Fibroblast of skin of right biceps (primary cell): ENCODE results near the gene BDKRB2.

ENCODE experiments used
- DNase-seq: peaks from one replicate; pipeline ENCODE4 v3.0.0-alpha.2; 2013

The BDKRB2 gene

DNA sequence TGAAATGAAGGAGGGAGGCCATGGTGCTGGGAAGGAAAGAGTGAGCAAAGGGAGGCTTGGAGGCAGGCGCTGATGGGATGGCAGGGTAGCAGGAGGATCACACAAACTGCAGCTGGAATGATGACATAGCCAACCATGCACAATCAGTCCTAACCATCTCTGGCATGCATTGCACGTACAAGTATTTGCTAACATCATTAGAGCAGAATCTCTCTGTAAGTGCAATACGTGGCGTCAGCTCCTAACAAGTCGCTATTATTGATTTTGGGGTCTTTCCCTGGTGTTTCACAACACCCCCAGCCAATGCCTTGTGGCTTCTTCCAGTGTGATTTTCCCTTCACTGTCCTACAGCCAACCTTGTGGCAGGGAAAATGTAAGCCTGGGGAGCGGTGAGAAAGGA, 69.9 kb downstream of the BDKRB2 start:
- peak; percentile 90 for DNase-seq

DNA sequence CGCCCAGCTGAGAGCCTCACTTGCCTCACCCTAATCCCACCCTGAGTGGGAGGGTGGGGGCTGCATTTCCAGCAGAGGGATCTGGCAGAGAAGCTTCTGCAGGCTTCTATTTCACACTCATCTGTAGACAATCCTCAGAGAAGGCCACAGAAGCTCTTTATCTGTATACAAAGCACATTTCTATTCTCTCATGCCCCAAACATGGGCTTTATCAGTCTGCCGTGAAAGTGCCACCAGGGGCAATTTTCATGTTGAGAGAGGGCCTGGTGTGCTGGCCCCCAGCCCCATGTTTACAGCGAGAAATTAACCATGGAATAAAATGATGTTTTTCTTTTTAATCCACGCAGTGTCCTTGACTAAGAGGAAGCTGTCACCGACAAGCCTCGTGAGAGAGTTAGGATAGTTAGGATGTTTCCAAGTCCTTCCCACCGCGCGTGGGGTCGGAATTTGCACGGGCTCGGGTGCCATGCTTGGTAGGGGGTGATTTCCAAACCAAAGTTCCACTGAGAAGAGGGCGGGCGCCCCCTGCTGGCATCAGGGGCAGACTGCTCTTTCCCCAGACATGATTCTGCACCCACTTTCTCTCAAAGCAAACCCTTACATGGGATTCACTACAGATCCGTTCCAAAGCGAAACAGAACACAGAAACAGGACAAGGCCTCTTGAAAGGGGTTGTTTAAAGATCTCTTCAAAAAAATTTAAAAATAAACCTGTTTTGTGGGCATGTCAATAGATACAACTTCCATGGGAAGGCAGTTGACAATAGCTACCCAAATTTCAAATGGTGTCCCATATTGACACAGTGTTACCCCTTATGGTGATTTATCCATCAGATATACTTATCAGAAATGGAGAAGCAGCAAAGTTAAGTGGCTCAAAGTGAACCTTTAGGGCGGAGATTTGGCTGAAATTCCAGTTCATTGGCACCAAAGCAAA, 70.8 kb downstream of the BDKRB2 start:
- DNase-seq = peak; percentile 78

DNA sequence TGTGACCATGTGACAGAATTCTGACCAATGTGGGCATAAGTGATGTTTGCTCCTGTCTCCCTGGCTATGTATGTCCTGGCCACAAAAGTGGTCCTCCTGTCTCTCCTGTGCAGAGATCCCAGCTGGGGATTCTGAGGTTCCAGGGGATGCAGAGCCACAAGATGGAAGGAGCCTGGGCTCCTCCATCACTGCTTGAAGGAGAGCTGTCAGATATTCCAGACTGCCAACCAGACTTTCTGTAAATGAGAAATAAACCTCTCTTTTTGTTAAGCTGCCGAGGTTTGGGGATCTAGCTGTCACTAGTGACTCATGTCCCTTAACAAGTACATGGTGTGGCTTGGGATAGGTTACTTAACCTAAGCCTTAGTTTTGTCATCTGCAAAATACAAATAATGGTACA, 73.3 kb downstream of the BDKRB2 start:
- DNase-seq = no peak

DNA sequence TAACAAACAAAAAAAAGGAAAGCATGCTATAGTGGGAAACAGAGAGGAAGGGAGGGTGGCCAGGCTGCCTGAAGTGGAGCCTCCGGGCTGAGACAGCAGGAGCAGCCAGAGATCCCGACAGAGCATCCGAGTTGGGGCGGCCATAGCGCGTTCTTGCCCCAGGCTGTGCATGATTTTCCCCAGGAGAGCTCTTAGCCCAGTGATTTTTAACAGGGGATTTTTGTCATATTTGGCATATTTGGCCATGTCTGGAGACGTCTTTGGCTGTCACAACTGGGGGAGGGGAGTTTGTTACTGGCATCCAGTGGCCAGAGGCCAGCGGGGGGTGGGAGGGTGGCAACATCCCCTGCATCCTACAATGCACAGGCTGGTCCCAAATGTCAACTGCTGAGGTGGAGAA, 74.9 kb downstream of the BDKRB2 start:
- peak; percentile 53 for DNase-seq

DNA sequence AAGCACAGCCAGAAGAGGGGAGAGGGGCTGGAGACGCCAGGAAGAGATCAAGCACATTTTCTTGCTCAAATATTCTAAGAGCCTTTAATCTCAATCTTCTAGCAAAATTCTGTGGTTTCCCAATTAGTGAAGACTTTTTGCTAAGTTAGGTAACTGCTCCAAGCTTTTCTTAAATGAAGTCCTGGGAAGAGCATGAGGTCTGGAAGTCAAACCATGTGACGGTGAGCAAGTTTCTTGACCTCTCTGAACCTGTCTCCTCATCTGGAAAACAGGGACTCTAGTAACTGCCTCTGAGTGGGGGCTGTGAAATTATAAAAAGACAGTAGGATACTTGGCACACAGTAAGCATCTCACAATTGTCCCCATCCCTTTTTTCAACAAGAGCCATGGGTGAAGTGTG, 75.5 kb downstream of the BDKRB2 start:
- DNase-seq = no peak

DNA sequence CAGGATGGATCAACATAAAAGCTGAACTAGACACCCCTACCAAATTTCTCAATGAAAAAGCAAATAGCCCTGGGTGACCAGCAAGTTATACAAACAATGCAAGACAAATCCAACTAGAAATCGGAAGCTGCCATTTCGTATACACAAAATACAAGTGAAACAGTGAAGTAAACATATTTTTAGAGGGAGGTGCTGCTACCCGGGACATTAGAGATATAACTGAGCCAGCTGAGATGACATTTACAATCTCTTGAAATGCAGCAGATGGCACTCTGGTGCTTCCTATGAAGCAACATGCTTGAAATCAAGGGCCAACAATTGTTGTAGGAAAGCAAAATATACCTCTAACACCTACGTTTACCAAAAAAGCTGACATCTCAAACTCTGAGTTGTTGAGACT, 76.8 kb downstream of the BDKRB2 start:
- DNase-seq = no peak

DNA sequence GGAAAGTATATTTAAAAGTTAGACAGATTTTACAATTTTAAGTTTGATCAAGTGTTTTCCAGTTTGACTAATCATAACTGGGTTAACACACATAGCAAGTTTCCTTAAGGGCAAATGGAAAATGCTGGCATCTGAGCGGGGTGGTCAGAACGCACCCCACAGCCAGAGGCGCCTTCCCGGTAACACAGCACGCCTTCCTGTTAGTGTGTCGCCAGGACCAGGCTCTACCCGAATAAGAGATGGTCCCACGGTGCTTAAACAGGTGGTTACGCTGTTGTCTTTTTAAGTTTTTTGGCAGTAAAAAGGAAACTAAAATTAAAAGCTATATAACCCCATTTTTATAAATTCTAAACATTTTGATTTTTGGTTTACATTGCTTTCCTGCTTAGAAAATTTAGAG, 79.4 kb downstream of the BDKRB2 start:
- no peak for DNase-seq

DNA sequence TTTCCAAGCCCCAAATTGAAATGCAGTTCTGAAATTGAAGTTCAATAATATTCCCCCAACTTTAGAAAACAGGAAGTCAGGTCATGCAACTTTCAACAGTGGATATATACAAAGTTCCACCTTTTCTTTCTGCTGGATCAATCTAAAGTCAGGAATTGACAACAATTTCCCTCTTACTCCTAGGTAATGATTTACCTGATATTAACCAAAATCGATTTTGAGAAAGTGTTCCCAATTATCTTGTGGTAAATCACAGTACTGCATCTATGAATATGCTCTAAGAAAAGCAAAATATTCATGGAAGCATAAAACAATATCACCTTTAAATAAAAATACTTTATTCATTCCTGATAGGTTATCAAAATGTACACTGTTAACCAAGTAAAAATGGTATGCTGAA, 79.8 kb downstream of the BDKRB2 start:
- DNase-seq = no peak

DNA sequence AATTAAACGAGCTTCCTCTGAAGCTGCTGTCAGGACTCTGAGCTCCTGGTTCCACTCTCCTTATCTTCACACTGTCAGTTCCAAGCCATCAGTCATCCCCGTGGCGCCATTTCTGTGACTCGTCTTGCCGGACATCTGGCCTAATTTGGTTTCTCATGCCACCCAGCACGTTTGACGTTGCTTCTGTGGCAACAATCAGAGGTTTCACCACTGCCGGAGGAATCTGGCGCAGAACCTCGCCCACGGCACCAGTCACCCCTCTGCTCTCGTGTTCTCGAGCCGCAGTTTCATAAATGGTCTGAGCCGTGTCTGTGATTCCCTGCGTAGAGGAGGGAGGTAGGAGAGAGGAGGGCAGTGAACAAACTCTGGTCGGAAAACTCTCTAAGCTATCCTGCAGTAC, 81.0 kb downstream of the BDKRB2 start:
- peak; percentile 36 for DNase-seq

DNA sequence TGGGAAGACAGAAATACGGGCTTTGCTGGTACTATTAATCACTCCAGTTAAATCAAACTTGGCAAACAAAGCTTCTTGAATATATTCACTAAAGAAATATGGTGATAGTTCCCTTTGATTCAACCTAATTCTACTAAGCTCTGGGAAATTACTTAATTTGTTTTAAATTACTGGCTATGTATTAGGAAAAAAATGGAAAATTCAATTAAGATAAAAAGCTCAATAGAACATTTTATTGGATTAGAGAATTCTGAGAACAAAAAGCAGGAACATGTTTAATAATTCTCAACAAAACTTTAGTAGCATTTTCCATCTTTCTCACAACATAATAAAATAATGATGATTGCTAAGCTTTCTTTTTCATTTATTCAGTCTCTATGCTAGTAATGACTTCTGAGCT, 81.6 kb downstream of the BDKRB2 start:
- DNase-seq = no peak

DNA sequence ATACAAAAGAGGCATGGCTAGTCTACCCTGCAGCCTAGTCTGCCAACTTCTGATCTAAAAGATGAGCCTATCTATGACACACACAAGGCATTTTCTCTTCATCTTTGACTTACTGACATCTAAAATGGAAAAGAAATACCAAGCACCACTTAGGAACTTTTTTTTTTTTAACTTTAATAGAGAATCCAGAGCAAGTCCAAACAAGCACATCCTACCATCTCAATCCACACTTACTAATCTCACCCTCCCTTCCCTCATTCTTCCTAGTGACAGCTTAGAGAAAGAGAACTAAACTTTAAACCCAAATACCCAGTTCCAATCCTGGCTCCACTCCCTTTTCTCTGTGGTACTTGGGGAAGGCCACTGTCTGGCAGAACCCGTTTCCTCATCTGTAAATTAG, 83.2 kb downstream of the BDKRB2 start:
- DNase-seq = no peak
